HG03521 (cell line): Measurements from ENCODE around the gene SPTBN5.
"Not testable (repeated sequence)": the region's sequence is repeated elsewhere in the genome, so short reads cannot be mapped to it uniquely, and the experiment has no call there.

Experiments used
- ATAC-seq: cut with Tn5 transposase; IDR thresholded peaks from one replicate; pipeline ENCODE4 v1.9.1; 2021; ENCODE audit warnings: mild to moderate bottlenecking, moderate library complexity; ENCODE audit not compliant: unreplicated experiment

Gene SPTBN5

GRCh38 chr15:41849204-41849603, 44.6 kb downstream of the SPTBN5 start:
- ATAC-seq = no peak

GRCh38 chr15:41848631-41849030, 45.2 kb downstream of the SPTBN5 start:
- ATAC-seq = no peak

GRCh38 chr15:41847981-41848380, 45.9 kb downstream of the SPTBN5 start:
- no peak for ATAC-seq

DNA sequence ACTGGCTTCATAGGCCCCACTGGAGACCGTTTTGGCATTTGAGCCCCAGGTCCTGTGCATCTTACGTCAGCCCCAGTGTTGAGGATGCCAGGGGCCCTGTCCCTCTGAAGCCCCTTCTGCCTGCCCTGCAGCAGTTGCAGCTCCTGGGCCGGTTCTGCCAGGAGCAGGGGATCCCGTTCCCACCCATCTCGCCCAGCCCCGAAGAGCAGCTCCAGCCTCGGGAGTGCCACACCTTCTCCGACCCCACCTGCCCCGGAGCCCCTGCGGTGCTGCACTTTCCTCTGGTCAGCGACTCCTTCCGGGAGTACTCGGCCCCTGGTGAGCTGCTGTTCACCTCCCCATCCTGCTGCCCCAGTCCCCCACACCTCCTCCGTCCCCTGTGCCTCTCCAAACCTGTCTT, 46.6 kb downstream of the SPTBN5 start:
- no peak for ATAC-seq

DNA sequence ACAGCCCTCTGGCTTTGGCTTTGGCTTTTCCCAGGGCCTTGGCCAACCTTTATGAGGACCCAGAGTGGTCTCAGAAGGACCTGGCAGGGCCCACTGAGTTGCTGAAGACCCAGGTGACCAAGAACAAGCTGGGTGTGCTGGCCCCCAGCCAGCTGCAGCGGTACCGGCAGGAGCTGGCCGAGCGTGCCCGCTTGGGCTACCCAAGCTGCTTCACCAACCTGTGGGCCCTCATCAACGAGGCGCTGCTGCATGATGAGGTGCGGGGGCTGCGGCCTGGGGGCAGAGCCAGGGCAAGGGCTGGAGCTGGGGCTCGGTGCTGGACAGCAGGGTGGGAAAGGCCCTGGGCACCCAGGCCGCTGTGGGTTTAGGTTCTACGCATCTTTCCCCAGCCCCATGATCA, 49.0 kb downstream of the SPTBN5 start:
- no peak for ATAC-seq

DNA sequence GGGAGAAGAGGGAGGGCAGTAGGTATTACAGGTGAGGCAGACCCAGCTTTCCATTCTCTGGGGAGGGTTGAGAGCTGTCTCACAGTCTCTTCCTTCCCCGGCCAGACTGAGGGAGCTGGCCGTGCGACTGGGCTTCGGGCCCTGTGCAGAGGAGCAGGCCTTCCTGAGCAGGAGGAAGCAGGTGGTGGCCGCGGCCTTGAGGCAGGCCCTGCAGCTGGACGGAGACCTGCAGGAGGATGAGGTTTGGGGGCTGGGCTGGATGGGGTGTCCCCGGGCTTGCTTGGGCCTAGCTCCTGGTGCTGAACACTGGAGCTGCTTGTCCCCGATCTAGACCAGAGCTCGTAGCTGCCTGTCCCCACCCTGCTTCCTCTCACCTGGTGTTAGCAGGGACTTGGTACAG, 50.3 kb downstream of the SPTBN5 start:
- no peak for ATAC-seq

DNA sequence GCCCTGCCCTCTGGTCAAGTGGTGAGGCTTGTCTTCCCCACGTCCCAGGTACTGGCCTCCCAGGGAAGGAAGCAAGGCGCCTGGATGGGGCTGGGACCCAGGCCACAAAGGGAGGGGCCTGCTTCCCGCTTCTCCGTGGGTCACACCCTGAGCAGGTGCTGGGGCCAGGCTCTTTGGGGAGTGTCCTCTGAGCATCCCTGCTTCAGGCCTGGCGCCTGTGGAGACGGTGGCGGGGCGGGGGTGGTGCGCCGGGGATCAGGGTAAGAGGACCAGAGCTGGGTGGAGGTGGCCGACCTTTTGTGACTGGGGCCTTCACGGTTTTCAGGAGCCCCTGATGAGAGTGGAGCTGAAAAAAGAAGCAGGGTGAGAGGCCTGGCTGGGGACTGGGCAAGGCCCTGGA, 51.6 kb downstream of the SPTBN5 start:
- ATAC-seq = no peak

DNA sequence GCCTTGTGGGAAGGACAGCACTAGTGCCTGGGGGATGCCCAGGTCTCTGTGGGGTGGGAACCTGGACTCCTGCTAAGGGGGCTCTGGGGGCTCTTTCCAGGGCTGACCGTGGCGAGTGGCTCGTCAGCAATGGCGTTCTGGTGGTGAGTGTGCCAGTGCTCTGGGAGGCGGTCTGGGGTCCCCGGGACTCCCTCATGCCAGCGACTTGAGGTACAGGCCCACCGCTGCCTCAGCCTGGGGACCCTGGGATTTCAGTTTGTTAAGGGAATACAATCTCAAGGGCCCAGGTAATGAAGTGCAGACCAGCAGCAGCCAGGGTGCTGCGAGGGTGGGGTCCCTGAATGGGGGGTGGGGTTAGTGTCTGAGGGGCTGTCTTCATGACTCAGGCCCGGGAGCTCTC, 52.7 kb downstream of the SPTBN5 start:
- no peak for ATAC-seq

GRCh38 chr15:41840673-41841072, 53.2 kb downstream of the SPTBN5 start:
- ATAC-seq = no peak

GRCh38 chr15:41839781-41840491, 53.9 kb downstream of the SPTBN5 start:
- ATAC-seq = no peak

- no peak for ATAC-seq
Observed at GRCh38 chr15:41838400-41838897, 55.4 kb downstream of the SPTBN5 start, which contains the start of gene PLA2G4B. Gene PLA2G4B, plus strand, starts transcription at chr15:41838847. Its CDS starts 67 bp downstream, at chr15:41838914.

GRCh38 chr15:41836713-41837454, 57.0 kb downstream of the SPTBN5 start:
- ATAC-seq = no peak

- no peak for ATAC-seq
Observed at GRCh38 chr15:41836073-41836472, 57.8 kb downstream of the SPTBN5 start.

- no peak for ATAC-seq
Observed at GRCh38 chr15:41834096-41834495, 59.8 kb downstream of the SPTBN5 start.

DNA sequence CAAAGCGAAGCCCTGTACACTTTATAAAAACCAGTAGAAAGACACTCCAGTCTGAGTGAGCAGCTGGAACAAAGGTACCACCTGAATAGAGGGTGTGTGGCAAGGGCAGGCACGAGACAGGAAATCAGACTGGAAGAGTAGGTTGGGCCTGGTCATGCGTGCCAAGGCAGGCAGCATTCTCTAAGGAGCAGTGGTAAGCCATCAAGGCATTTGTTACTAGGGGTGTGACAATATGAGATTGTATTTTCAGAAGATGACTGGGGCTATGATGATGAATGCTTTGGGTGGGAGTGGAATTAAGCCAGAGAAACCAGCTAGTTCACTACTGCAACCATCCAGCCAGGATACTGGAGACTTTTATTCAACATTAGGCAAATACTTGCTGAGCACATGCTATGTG, 61.0 kb downstream of the SPTBN5 start:
- ATAC-seq = no peak

DNA sequence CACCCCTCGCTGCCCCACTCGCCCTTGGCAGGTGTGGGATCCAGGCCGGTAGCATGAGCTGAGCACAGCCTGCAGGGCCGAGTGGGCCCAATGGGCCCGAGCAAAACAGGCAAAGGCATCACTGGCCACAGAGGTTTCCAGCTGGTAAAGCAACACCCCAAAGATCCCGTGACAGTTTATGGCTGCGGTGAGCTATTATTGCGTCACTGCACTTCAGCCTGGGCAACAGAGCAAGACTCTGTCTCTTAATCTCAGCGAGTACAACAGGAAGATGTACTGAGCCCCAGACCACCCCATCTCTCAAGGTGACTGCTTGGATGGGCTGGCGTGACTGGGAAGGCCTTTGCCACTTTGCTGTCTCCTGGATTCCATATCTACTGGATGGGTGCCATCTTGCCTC, 61.6 kb downstream of the SPTBN5 start:
- ATAC-seq = no peak

DNA sequence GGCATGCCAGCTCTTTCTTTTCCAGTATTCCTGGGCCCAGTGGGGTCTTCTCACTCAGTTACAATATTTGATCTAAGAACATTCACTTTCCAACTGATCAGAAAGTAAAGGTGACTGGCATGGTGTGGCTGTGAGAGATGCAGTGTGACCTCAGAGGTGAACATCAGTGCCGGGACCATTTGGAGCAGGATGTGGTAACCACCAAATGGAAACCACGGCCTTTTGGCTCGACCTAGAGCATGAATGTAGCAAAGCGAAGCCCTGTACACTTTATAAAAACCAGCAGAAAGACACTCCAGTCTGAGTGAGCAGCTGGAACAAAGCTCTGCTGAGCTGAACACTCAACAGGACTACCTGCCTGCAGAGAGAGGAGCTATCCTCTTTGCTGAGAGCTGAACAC, 62.6 kb downstream of the SPTBN5 start:
- ATAC-seq = not testable (repeated sequence)

- no peak for ATAC-seq
Observed at GRCh38 chr15:41829959-41830646, 63.8 kb downstream of the SPTBN5 start.

DNA sequence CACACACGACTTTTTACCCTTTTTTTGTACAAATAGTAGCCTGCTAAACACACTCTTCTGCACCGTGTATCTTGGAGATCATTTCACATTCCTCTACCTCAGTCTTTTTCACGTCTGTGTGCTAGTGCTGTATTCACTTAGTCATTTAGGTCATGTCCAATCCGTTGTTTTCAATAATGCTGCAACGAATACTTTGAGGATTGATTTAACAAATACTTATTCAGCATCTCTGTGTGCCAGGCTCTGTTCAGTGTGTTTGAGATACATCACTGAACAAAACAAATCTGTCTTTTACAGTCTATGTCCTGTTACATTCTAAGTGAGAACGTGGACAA, 65.1 kb downstream of the SPTBN5 start:
- no peak for ATAC-seq

DNA sequence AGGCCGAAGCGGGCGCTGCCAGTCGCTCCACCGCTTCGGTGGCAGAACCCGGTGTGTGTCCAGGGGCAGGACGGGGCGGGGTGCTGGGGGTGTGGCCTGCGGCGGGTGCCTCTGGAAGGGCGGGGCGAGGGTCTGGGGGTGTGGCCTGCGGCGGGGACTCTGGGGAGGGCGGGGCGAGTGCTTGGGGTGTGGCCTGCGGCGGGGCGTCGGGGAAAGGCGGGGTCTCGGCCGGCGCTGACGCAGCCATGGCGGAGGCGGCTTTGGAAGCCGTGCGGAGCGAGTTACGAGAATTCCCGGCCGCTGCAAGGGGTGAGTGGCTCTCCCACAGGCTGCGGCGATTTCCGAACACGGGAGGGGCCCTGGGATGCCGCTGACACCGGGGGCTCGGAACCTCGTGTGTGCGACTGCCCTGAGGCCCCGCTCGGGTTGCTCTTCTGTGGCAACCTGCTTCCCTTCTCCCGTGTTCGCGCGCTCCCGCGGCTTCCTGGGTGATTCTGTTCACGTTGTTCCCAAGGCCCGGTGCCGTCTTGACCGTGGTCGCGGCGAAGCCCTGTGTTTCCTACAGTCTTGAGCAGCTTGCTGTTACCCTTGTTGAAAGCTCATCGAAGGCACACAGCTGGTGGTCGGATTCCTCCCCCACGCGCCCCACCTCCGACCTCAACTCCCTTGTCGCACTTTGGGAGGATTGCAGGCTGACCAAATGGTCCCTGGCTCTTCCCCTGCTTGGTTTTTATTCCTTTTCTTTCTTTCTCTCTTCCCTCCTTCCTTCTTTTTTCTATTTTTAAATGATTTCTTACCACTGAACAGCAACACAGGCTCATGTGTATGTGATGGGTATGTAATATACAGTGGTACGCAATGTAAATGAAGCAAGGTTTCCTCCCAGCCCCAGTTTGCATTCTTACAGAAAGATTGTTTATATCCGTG, 65.7 kb downstream of the SPTBN5 start, which contains the start of gene JMJD7:
Gene JMJD7, plus strand, starts transcription at position 213 of the 927 bp plus-strand sequence. Its CDS starts 33 bp downstream, at position 246.
- ATAC-seq = peak; percentile 75
